ENCODE data around the gene GIPR. TPM values are rescaled to one million over a fixed set of nuclear protein-coding genes. Genes with fewer than 3 reads are reported as not detected.

GIPR gene
- total and polyA plus RNA-seq, 4 donors = 0.30 to 1.9 (median 0.99) TPM

DNA sequence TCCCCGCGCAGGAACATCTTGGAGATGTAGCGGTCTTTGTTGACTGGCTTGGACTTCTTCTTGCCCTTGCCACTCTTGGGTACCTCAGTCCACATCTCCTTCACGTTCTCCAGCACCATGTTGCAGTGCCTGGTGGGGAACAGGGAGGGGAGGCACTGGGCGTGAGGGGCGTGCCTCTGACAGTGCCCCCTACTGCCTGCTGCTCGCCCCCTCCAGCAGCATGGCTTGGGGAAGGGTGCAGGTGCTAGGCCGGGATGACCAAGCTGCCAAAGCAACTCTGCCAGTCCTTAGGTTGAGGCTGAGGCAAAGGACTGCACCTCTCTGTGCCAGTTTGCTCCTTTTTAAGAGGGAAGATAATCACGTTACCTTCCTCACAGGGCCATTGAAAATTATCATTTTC, 19.6 kb downstream of the GIPR start:
- no peak overlapping the region for H3K4me3 ChIP-seq (ENCODE audit: low read depth, low read length)
- peaks cover 57% of the 10 kb centered on the region for H3K36me3 ChIP-seq (ENCODE audit: control insufficient read depth, insufficient read depth, low read length)
- no peaks in the 10 kb centered on the region for H3K9me3 ChIP-seq (ENCODE audit: control insufficient read depth, insufficient read depth, low read length)
- no peak overlapping the region for H3K27ac ChIP-seq (ENCODE audit: low read depth, low read length)
- DNase-seq (ENCODE audit: low read depth in 4 of 6, low spot score in 6 of 6) = no peak
- peaks cover 7% of the 10 kb centered on the region for H3K4me1 ChIP-seq (ENCODE audit: control insufficient read depth, insufficient read depth, low read length)
- H3K27me3 ChIP-seq (ENCODE audit: control insufficient read depth, insufficient read depth, low read length) = no peaks in the 10 kb centered on the region
- 94% methylated on average over 8 of the region's 9 CpGs for WGBS (ENCODE audit: insufficient coverage)

DNA sequence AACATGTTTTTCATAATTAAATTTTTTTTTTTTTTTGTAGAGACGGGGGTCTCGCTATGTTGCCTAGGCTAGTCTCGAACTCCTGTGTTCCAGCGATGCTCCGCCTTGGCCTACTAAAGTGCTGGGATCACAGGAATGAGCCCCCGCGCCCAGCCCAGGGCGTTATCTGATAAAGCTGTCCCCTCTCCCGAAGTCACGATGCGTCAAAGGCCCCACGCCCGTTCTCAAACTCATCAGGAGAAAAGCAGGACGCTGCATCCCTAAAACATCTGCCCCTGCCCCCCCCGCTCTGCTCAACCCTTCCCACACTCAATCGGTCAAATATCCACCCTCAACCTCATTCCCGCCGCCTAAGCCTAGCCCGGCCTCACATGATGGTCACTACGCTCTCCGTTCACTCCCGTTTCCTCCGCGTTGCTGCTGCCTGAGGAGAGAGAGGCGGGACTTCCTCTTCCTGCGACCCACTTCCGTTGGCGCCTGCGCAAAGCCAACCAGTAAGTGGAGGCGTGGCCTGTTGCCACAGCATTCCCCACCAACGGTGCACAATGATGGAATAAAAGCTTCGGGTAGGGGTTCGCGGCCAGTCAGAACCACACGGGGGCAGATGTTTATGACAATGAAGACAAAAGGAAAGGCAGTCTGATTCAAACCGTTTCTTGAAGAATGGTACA, 23.6 kb downstream of the GIPR start, which contains the start of gene SNRPD2:
Gene SNRPD2 (minus strand): TSS at position 438 of the 671 bp plus-strand sequence. CDS start 65 bp downstream, at position 373.
- 0% methylated on average over 34 of the region's 36 CpGs for WGBS (ENCODE audit: insufficient coverage)

DNA sequence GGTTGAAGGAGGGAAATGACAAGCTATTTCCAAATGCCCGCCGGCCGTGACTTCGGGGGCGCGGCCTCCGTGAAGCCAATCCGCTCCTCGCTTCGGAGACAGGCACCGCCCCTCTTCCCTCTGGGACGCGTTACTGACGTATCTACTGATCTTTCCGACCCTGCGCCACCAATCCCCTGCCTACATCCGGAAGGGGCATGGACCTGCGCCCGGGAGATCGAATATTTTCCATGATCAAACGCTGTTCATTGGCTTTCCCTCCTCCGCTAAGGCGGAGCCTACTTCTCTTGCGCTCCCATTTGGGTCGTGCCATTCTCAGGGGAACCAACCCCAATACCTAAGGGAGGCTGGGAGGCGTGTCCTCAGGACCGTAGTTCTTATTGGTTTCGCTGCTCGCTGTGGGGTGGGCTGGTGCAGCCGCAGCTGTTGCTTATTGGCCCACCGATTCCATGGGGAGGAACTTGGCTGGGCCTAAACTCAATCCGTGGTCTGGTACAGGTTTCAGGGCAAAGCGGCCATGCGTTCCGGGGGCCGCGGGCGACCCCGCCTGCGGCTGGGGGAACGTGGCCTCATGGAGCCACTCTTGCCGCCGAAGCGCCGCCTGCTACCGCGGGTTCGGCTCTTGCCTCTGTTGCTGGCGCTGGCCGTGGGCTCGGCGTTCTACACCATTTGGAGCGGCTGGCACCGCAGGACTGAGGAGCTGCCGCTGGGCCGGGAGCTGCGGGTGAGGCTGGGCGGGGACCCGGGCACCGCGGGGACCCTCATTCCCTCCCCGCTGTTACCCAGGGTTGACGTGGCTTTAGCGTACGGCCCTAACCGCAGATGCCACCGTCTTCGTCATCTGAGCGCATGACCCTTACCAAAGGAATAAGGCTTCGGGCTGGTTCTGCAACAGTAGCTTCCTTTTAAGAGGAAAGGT, 24.4 kb downstream of the GIPR start, which contains the start of gene QPCTL:
Gene QPCTL (plus strand): TSS at position 480 of the 919 bp plus-strand sequence. CDS start 38 bp downstream, at position 518.
- Histone ChIP-seq H3K4me3 (ENCODE audit: low read depth, low read length) (peak within 1 kb of the TSS; percentile 69), H3K27me3 (ENCODE audit: control insufficient read depth, insufficient read depth, low read length) (no peaks in the 10 kb centered on the region), H3K27ac (ENCODE audit: low read depth, low read length) (peak within 1 kb of the TSS; percentile 98), H3K9me3 (ENCODE audit: control insufficient read depth, insufficient read depth, low read length) (no peaks in the 10 kb centered on the region), H3K36me3 (ENCODE audit: control insufficient read depth, insufficient read depth, low read length) (peaks cover 39% of the 10 kb centered on the region), H3K4me1 (ENCODE audit: control insufficient read depth, insufficient read depth, low read length) (peaks cover 18% of the 10 kb centered on the region)
- peak; percentile 97 to 100 (median 99) for DNase-seq (ENCODE audit: low read depth in 4 of 6, low spot score in 6 of 6)
- under 1% methylated on average over 68 of the region's 70 CpGs for WGBS (ENCODE audit: insufficient coverage)

More for the DNA sequence above, 23.6 kb downstream of the GIPR start, which contains the start of gene SNRPD2:
- DNase-seq (ENCODE audit: low read depth in 4 of 6, low spot score in 6 of 6) = peak; percentile 89 to 99 (median 96)
- Histone ChIP-seq H3K9me3 (ENCODE audit: control insufficient read depth, insufficient read depth, low read length) (no peaks in the 10 kb centered on the region), H3K27me3 (ENCODE audit: control insufficient read depth, insufficient read depth, low read length) (no peaks in the 10 kb centered on the region), H3K36me3 (ENCODE audit: control insufficient read depth, insufficient read depth, low read length) (peaks cover 40% of the 10 kb centered on the region), H3K4me3 (ENCODE audit: low read depth, low read length) (peak within 1 kb of the TSS; percentile 69), H3K27ac (ENCODE audit: low read depth, low read length) (peak within 1 kb of the TSS; percentile 98), H3K4me1 (ENCODE audit: control insufficient read depth, insufficient read depth, low read length) (peaks cover 18% of the 10 kb centered on the region)

- Histone ChIP-seq H3K4me1 (ENCODE audit: control insufficient read depth, insufficient read depth, low read length) (peaks cover 18% of the 10 kb centered on the region), H3K27me3 (ENCODE audit: control insufficient read depth, insufficient read depth, low read length) (no peaks in the 10 kb centered on the region), H3K9me3 (ENCODE audit: control insufficient read depth, insufficient read depth, low read length) (no peaks in the 10 kb centered on the region), H3K27ac (ENCODE audit: low read depth, low read length) (peak overlapping the region; percentile 98), H3K36me3 (ENCODE audit: control insufficient read depth, insufficient read depth, low read length) (peaks cover 34% of the 10 kb centered on the region), H3K4me3 (ENCODE audit: low read depth, low read length) (peak overlapping the region; percentile 69)
- WGBS (ENCODE audit: insufficient coverage) = 17% methylated on average over 1 of the region's 22 CpGs
- peak in 4 of 6 donors; percentile 39 to 83 (median 66) for DNase-seq (ENCODE audit: low read depth in 4 of 6, low spot score in 6 of 6)
These were observed 25.2 kb downstream of the GIPR start for GRCh38 chr19:45693106-45693788.

DNA sequence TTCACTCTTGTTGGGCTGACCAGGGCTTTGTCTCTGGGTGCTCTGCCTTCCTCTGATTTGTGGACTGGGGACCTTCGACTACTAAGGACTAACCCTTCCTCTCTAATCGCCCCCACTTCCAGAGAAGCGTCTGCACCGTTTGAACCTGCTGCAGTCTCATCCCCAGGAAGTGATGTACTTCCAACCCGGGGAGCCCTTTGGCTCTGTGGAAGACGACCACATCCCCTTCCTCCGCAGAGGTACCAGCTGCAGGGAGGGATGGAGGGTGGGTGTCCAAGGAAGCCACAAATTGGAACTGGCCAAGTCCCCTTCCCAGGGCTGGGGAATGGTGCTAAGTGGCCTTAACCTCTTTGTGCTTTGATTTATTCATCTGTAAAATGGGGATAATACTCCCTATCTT, 33.7 kb downstream of the GIPR start:
- WGBS (ENCODE audit: insufficient coverage) = 77% methylated on average over 5 of the region's 7 CpGs

DNA sequence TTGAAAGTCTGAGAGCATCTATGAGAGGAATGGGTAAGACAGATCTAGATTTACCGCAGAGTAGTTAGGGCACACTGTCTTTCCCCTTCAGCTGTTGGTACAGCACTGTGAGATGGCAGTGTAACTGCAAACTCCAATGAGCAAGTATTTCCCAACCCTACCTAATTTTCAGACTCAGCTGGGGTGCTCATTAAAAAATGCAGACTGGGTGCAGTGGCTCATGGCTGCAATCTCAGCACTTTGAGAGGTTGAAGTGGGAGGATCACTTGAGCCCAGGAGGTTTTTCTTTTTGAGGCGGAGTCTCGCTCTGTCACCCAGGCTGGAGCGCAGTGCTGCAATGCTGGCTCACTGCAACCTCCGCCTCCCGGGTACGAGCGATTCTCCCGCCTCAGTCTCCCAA, 37.1 kb downstream of the GIPR start:
- no peak for DNase-seq (ENCODE audit: low read depth in 4 of 6, low spot score in 6 of 6)
- no peaks in the 10 kb centered on the region for H3K4me1 ChIP-seq (ENCODE audit: control insufficient read depth, insufficient read depth, low read length)
- H3K36me3 ChIP-seq (ENCODE audit: control insufficient read depth, insufficient read depth, low read length) = peaks cover 53% of the 10 kb centered on the region
- H3K27ac ChIP-seq (ENCODE audit: low read depth, low read length) = no peak overlapping the region
- H3K27me3 ChIP-seq (ENCODE audit: control insufficient read depth, insufficient read depth, low read length) = no peaks in the 10 kb centered on the region
- no peaks in the 10 kb centered on the region for H3K9me3 ChIP-seq (ENCODE audit: control insufficient read depth, insufficient read depth, low read length)
- WGBS (ENCODE audit: insufficient coverage) = 75% methylated on average over 8 of the region's 9 CpGs
- H3K4me3 ChIP-seq (ENCODE audit: low read depth, low read length) = no peak overlapping the region

More for the DNA sequence above, 33.7 kb downstream of the GIPR start:
- Histone ChIP-seq H3K27ac (ENCODE audit: low read depth, low read length) (no peak overlapping the region), H3K4me3 (ENCODE audit: low read depth, low read length) (no peak overlapping the region), H3K4me1 (ENCODE audit: control insufficient read depth, insufficient read depth, low read length) (no peaks in the 10 kb centered on the region), H3K36me3 (ENCODE audit: control insufficient read depth, insufficient read depth, low read length) (peaks cover 57% of the 10 kb centered on the region), H3K27me3 (ENCODE audit: control insufficient read depth, insufficient read depth, low read length) (no peaks in the 10 kb centered on the region), H3K9me3 (ENCODE audit: control insufficient read depth, insufficient read depth, low read length) (no peaks in the 10 kb centered on the region)
- DNase-seq (ENCODE audit: low read depth in 4 of 6, low spot score in 6 of 6) = no peak

DNA sequence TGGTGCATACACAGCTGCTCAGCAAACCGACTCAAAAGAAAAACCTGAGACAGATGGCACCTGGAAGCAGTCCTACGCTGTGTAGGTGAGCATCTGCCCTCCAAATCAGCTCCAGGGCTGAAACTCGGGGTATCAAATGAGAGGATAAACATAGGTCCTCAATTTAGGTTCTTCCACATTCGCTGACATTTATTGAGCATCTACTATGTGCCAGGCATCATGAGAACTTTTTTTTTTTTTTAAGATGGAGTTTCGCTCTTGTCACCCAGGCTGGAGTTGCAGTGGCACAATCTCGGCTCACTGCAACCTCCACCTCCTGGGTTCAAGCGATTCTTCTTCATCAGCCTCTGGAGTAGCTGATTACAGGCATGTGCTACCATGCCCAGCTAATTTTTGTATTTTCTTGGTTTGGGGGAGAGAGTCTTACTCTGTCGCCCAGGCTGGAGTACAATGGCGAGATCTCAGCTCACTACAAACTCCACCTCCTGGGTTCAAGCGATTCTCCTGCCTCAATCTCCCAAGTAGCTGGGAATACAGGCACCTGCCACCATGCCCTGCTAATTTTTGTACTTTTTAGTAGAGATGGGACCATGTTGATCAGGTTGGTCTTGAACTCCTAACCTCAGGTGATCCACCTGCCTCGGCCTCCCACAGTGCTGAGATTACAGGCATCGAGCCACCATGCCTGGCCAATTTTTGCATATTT, 37.8 kb downstream of the GIPR start:
- Histone ChIP-seq H3K27me3 (ENCODE audit: control insufficient read depth, insufficient read depth, low read length) (no peaks in the 10 kb centered on the region), H3K9me3 (ENCODE audit: control insufficient read depth, insufficient read depth, low read length) (no peaks in the 10 kb centered on the region), H3K4me3 (ENCODE audit: low read depth, low read length) (no peak overlapping the region), H3K4me1 (ENCODE audit: control insufficient read depth, insufficient read depth, low read length) (no peaks in the 10 kb centered on the region), H3K36me3 (ENCODE audit: control insufficient read depth, insufficient read depth, low read length) (peaks cover 55% of the 10 kb centered on the region), H3K27ac (ENCODE audit: low read depth, low read length) (no peak overlapping the region)
- no peak for DNase-seq (ENCODE audit: low read depth in 4 of 6, low spot score in 6 of 6)
- WGBS (ENCODE audit: insufficient coverage) = 94% methylated on average over 6 of the region's 12 CpGs

GRCh38 chr19:45710356-45711130, 42.5 kb downstream of the GIPR start:
- DNase-seq (ENCODE audit: low read depth in 4 of 6, low spot score in 6 of 6) = peak in 1 of 6 donors; percentile 76
- no peak overlapping the region for H3K27ac ChIP-seq (ENCODE audit: low read depth, low read length)

More at GRCh38 chr19:45710356-45711130, 42.5 kb downstream of the GIPR start:
- Histone ChIP-seq H3K36me3 (ENCODE audit: control insufficient read depth, insufficient read depth, low read length) (peaks cover 46% of the 10 kb centered on the region), H3K27me3 (ENCODE audit: control insufficient read depth, insufficient read depth, low read length) (no peaks in the 10 kb centered on the region), H3K9me3 (ENCODE audit: control insufficient read depth, insufficient read depth, low read length) (no peaks in the 10 kb centered on the region), H3K4me3 (ENCODE audit: low read depth, low read length) (no peak overlapping the region), H3K4me1 (ENCODE audit: control insufficient read depth, insufficient read depth, low read length) (no peaks in the 10 kb centered on the region)
- no CpG with 5 or more reads among the region's 10 CpGs for WGBS (ENCODE audit: insufficient coverage)

Measured in spinal cord (tissue), 10 donors.